Right lung (tissue), 5 donors: ENCODE results near the gene OGFOD1. TPM values are rescaled to one million over a fixed set of nuclear protein-coding genes. Genes with fewer than 3 reads are reported as not detected.
"Not testable (repeated sequence)": the region's sequence is repeated elsewhere in the genome, so short reads cannot be mapped to it uniquely, and the experiment has no call there.

Source experiments
- DNase-seq, 2 donors: peaks; one replicate each; pipeline ENCODE4 v3.0.0-alpha.2; 2013
- polyA plus RNA-seq, 5 donors: library from polyadenylated mRNA; unstranded; fragments of 120-200 nt; gene quantifications; one replicate each; pipeline versions ENCODE4 v1.2.1 to v1.2.3, GENCODE V29; 2013; ENCODE audit warnings: inconsistent platforms in 1 of 5, low replicate concordance in 1 of 5; ENCODE audit not compliant: insufficient read length in 5 of 5, insufficient read depth in 1 of 5

Gene OGFOD1
- polyA plus RNA-seq, 5 donors, result 35.4 to 40.4 (median 37.8) TPM

GRCh38 chr16:56478281-56479049, 27.1 kb downstream of the OGFOD1 start:
- DNase-seq, result no peak

- DNase-seq, result no peak
These were observed 28.1 kb downstream of the OGFOD1 start for GRCh38 chr16:56479469-56479868.

GRCh38 chr16:56480776-56481467, 29.6 kb downstream of the OGFOD1 start:
- DNase-seq, result no peak

GRCh38 chr16:56481468-56482122, 30.2 kb downstream of the OGFOD1 start:
- no peak for DNase-seq

GRCh38 chr16:56482683-56483236, 31.4 kb downstream of the OGFOD1 start:
- no peak for DNase-seq

- no peak for DNase-seq
These were observed 32.0 kb downstream of the OGFOD1 start for GRCh38 chr16:56483394-56483793.

- DNase-seq, result no peak
These were observed 36.7 kb downstream of the OGFOD1 start for GRCh38 chr16:56488035-56488434.

GRCh38 chr16:56488868-56489267, 37.5 kb downstream of the OGFOD1 start:
- not testable (repeated sequence) for DNase-seq

- DNase-seq, result no peak
These were observed 40.4 kb downstream of the OGFOD1 start for GRCh38 chr16:56491657-56492261.

GRCh38 chr16:56493126-56493525, 41.8 kb downstream of the OGFOD1 start:
- no peak for DNase-seq

- DNase-seq, result no peak
These were observed 42.5 kb downstream of the OGFOD1 start for GRCh38 chr16:56493815-56494214.

GRCh38 chr16:56505181-56505580, 53.8 kb downstream of the OGFOD1 start:
- DNase-seq, result no peak

- DNase-seq, result no peak
These were observed 55.6 kb downstream of the OGFOD1 start for GRCh38 chr16:56506941-56507340.

GRCh38 chr16:56510544-56510943, 59.2 kb downstream of the OGFOD1 start:
- no peak for DNase-seq

GRCh38 chr16:56512025-56512424, 60.7 kb downstream of the OGFOD1 start:
- no peak for DNase-seq

- DNase-seq, result no peak
These were observed 61.7 kb downstream of the OGFOD1 start for GRCh38 chr16:56513091-56513490.

GRCh38 chr16:56513972-56514371, 62.6 kb downstream of the OGFOD1 start:
- peak in 1 of 2 donors; percentile 22 for DNase-seq

GRCh38 chr16:56514845-56515244, 63.5 kb downstream of the OGFOD1 start:
- no peak for DNase-seq

GRCh38 chr16:56515665-56516064, 64.3 kb downstream of the OGFOD1 start:
- no peak for DNase-seq

- no peak for DNase-seq
These were observed 65.9 kb downstream of the OGFOD1 start for GRCh38 chr16:56517206-56517605.

- no peak for DNase-seq
These were observed 67.1 kb downstream of the OGFOD1 start for GRCh38 chr16:56518425-56518824.
